Colonic mucosa (tissue), 4 donors: ENCODE data around the gene HOXB2. TPM values are rescaled to one million over a fixed set of nuclear protein-coding genes. Genes with fewer than 3 reads are reported as not detected.
A peak's percentile ranks its signal among the peaks of the same experiment; 100 is the strongest.

ENCODE experiments used
- DNase-seq: peaks from one replicate; pipeline ENCODE4 v3.0.0-alpha.2; 2020
- H3K27ac ChIP-seq: fragments of 200-600 bp; one replicate; pipeline ENCODE4 v1.8.0; 2021
- H3K27me3 ChIP-seq: fragments of 200-600 bp; one replicate; pipeline ENCODE4 v1.8.0; 2021
- H3K36me3 ChIP-seq: fragments of 200-600 bp; one replicate; pipeline ENCODE4 v1.8.0; 2021
- H3K4me1 ChIP-seq: fragments of 200-600 bp; one replicate; pipeline ENCODE4 v1.8.0; 2021; ENCODE audit warnings: mild to moderate bottlenecking
- H3K4me3 ChIP-seq: fragments of 200-600 bp; one replicate; pipeline ENCODE4 v1.8.0; 2021
- H3K9ac ChIP-seq, 2 donors: one replicate each; pipeline ENCODE4 v1.7.0; 2013; ENCODE audit warnings: control low read depth in 2 of 2, low read depth in 2 of 2, low read length in 2 of 2
- H3K9me3 ChIP-seq: fragments of 200-600 bp; one replicate; pipeline ENCODE4 v1.8.0; 2021
- intact Hi-C: fragments of 100-400 bp; cut with DNase I; formaldehyde crosslinking; loops from one replicate; pipeline ENCODE4 v1.14.1; 2022
- total RNA-seq, 2 donors: library from RNA; stranded (reverse); fragmentation: NEBNext Ultra II Directional in 1 of 2; extraction: Animal tissue kit (Norgen Biotek cat#: 25700) in 1 of 2; gene quantifications; one replicate each; pipeline ENCODE4 v1.2.1, GENCODE V29; 2021
- TF ChIP-seq, protein P1 (sequence below): fragments of 200-600 bp; IDR thresholded peaks from one replicate; pipeline ENCODE4 v1.8.0; 2022; ENCODE audit warnings: antibody characterized with exemption, mild to moderate bottlenecking
- donor health status: healthy.
- donor health status: DM: no; HTN: no; CAD: no.
- donor health status: DM: no; HTN: no; CAD: no.

HOXB2 gene
- total RNA-seq, 2 donors from 2014 or later, result 2.6 to 6.4 TPM

DNA sequence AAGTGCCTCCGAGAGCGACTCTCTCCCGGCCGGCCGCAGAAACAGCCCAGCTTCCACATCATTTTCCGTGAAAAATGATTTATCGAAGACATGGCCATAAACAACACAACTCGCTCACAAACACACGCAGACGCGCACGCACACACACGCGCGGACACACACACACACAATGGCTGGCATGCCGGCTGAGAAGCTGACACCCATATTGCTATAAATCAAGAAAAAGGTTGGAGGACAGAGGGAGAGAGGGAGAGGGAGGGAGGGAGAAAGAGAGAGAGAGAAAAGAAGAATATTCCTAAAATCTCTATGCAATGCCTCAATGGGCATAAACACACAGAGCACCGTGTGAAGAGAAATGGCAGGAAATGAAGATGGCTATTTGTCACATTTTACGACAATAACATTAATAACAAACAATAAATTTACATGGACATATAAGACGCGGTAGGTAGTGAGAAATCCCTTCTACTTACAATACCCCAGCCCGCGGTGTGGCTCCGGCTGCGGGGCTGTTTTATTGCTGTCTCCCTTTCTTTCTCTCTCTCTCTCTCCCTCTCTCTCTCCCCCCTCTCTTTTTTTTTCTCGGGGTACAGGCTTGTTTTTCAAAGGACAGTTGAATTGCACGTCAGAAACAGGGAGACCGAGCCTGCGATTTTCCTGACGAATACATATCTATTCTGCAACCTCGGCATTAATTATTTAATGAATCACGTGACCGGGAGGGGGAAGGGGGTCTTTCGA lies 23.8 kb upstream of the HOXB2 start:
- TF ChIP-seq, protein P1, sequence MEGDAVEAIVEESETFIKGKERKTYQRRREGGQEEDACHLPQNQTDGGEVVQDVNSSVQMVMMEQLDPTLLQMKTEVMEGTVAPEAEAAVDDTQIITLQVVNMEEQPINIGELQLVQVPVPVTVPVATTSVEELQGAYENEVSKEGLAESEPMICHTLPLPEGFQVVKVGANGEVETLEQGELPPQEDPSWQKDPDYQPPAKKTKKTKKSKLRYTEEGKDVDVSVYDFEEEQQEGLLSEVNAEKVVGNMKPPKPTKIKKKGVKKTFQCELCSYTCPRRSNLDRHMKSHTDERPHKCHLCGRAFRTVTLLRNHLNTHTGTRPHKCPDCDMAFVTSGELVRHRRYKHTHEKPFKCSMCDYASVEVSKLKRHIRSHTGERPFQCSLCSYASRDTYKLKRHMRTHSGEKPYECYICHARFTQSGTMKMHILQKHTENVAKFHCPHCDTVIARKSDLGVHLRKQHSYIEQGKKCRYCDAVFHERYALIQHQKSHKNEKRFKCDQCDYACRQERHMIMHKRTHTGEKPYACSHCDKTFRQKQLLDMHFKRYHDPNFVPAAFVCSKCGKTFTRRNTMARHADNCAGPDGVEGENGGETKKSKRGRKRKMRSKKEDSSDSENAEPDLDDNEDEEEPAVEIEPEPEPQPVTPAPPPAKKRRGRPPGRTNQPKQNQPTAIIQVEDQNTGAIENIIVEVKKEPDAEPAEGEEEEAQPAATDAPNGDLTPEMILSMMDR, result no peak
- Histone ChIP-seq H3K27me3 (no peaks in the 10 kb centered on the region), H3K4me1 (peaks cover 21% of the 10 kb centered on the region), H3K36me3 (no peaks in the 10 kb centered on the region), H3K9ac (peak overlapping the region in 1 of 2 donors; percentile 29), H3K4me3 (no peak overlapping the region), H3K27ac (peak overlapping the region; percentile 34), H3K9me3 (no peaks in the 10 kb centered on the region)
- DNase-seq, result no peak
- intact Hi-C loops, result no loop called here

- Histone ChIP-seq H3K27me3 (no peaks in the 10 kb centered on the region), H3K27ac (peak overlapping the region; percentile 34), H3K4me1 (peaks cover 21% of the 10 kb centered on the region), H3K9ac (peak overlapping the region in 1 of 2 donors; percentile 27), H3K4me3 (no peak overlapping the region), H3K36me3 (no peaks in the 10 kb centered on the region), H3K9me3 (no peaks in the 10 kb centered on the region)
- DNase-seq, result no peak
- intact Hi-C loops, result no loop called here
- TF ChIP-seq, protein P1, result no peak
Observed at GRCh38 chr17:48567646-48568354, 22.9 kb upstream of the HOXB2 start.

GRCh38 chr17:48567209-48567608 lies 22.3 kb upstream of the HOXB2 start:
- H3K9ac ChIP-seq, result peak overlapping the region in 1 of 2 donors; percentile 27
- intact Hi-C loops, result no loop called here
- no peaks in the 10 kb centered on the region for H3K27me3 ChIP-seq

DNA sequence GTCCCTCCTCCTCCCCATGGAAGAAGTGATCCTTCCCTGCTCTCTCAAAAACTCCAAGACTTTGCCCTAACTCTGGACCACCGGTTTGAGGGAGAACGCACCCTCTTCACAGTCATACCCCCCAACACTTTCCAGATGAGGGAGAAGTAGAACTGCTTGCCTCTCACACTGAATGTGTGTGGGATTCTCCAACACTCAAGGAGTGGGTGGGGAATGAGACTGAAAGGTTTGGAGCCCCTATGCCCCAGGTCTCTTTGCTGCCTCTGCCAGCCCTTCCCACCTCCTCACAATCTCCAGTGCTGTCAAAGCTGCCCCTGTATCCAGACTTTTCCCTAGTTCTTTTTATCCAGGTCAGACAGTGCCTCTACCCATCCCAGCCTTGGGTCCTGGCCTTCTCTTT lies 21.8 kb upstream of the HOXB2 start:
- TF ChIP-seq, protein P1, result no peak
- intact Hi-C loops, result no loop called here
- no peaks in the 10 kb centered on the region for H3K27me3 ChIP-seq
- H3K36me3 ChIP-seq, result no peaks in the 10 kb centered on the region
- DNase-seq, result no peak
- H3K9ac ChIP-seq, result peak overlapping the region in 1 of 2 donors; percentile 27
- H3K4me1 ChIP-seq, result peaks cover 21% of the 10 kb centered on the region
- no peak overlapping the region for H3K4me3 ChIP-seq
- no peaks in the 10 kb centered on the region for H3K9me3 ChIP-seq
- peak overlapping the region; percentile 34 for H3K27ac ChIP-seq

More at GRCh38 chr17:48567209-48567608, 22.3 kb upstream of the HOXB2 start:
- Histone ChIP-seq H3K4me3 (no peak overlapping the region), H3K9me3 (no peaks in the 10 kb centered on the region), H3K4me1 (peaks cover 21% of the 10 kb centered on the region), H3K36me3 (no peaks in the 10 kb centered on the region), H3K27ac (peak overlapping the region; percentile 34)
- TF ChIP-seq, protein P1, result no peak
- peak; percentile 84 for DNase-seq

GRCh38 chr17:48565925-48566710 lies 21.2 kb upstream of the HOXB2 start:
- H3K27ac ChIP-seq, result no peak overlapping the region
- H3K9me3 ChIP-seq, result no peaks in the 10 kb centered on the region
- no peaks in the 10 kb centered on the region for H3K27me3 ChIP-seq
- H3K36me3 ChIP-seq, result no peaks in the 10 kb centered on the region
- peaks cover 21% of the 10 kb centered on the region for H3K4me1 ChIP-seq
- H3K9ac ChIP-seq, result no peak overlapping the region
- DNase-seq, result no peak
- intact Hi-C loops, result no loop called here
- H3K4me3 ChIP-seq, result no peak overlapping the region
- TF ChIP-seq, protein P1, result no peak
